Measurements from ENCODE around the gene MTG2.

Gene MTG2

GRCh38 chr20:62232194-62232593 lies 49.4 kb downstream of the MTG2 start:
- ATAC-seq = no peak
- TF ChIP-seq ZC3H10 (CRISPR knock-in tag; IDR thresholded peaks at IDR 0.05) (no peak), ZFP30 (CRISPR knock-in tag; IDR thresholded peaks at IDR 0.05) (no peak), TOX (CRISPR knock-in tag; IDR thresholded peaks at IDR 0.05; ENCODE audit: borderline replicate concordance) (no peak)

GRCh38 chr20:62232770-62233645 lies 50.2 kb downstream of the MTG2 start:
- ATAC-seq = no peak
- no peak for TF ChIP-seq BACH2 (CRISPR knock-in tag; IDR thresholded peaks at IDR 0.05; ENCODE audit: borderline replicate concordance)
- no peak for TF ChIP-seq TCF4 (CRISPR knock-in tag; IDR thresholded peaks at IDR 0.05; ENCODE audit: borderline replicate concordance)
- no peak for TF ChIP-seq GLIS3 (CRISPR knock-in tag; IDR thresholded peaks at IDR 0.05)
- no peak for TF ChIP-seq ESRRG (CRISPR knock-in tag; IDR thresholded peaks at IDR 0.05)
- TF ChIP-seq RARB (CRISPR knock-in tag; IDR thresholded peaks at IDR 0.05) = no peak
- no peak for TF ChIP-seq ZC3H10 (CRISPR knock-in tag; IDR thresholded peaks at IDR 0.05)
- TF ChIP-seq ISL1 (CRISPR knock-in tag; IDR thresholded peaks at IDR 0.05) = no peak
- TF ChIP-seq SNAI2 (CRISPR knock-in tag; IDR thresholded peaks at IDR 0.05) = no peak
- no peak for TF ChIP-seq POU6F1 (CRISPR knock-in tag; IDR thresholded peaks at IDR 0.05; ENCODE audit: borderline replicate concordance, low read depth)
- no peak for TF ChIP-seq ZFP3 (CRISPR knock-in tag; IDR thresholded peaks at IDR 0.05)
- TF ChIP-seq ARNTL (CRISPR knock-in tag; IDR thresholded peaks at IDR 0.05; ENCODE audit: borderline replicate concordance, low read depth) = no peak
- no peak for TF ChIP-seq ZNF8 (CRISPR knock-in tag; IDR thresholded peaks at IDR 0.05)

- no peak for TF ChIP-seq ZNF8 (CRISPR knock-in tag; IDR thresholded peaks at IDR 0.05)
- no peak for TF ChIP-seq ISL1 (CRISPR knock-in tag; IDR thresholded peaks at IDR 0.05)
- no peak for TF ChIP-seq ESRRG (CRISPR knock-in tag; IDR thresholded peaks at IDR 0.05)
- no peak for TF ChIP-seq ARNTL (CRISPR knock-in tag; IDR thresholded peaks at IDR 0.05; ENCODE audit: borderline replicate concordance, low read depth)
- TF ChIP-seq TOX (CRISPR knock-in tag; IDR thresholded peaks at IDR 0.05; ENCODE audit: borderline replicate concordance) = no peak
- no peak for TF ChIP-seq ZNF70 (CRISPR knock-in tag; IDR thresholded peaks at IDR 0.05)
- no peak for TF ChIP-seq ZFP3 (CRISPR knock-in tag; IDR thresholded peaks at IDR 0.05)
- TF ChIP-seq SNAI2 (CRISPR knock-in tag; IDR thresholded peaks at IDR 0.05) = no peak
- TF ChIP-seq PATZ1 (CRISPR knock-in tag; IDR thresholded peaks at IDR 0.05; ENCODE audit: borderline replicate concordance) = no peak
- TF ChIP-seq ZC3H10 (CRISPR knock-in tag; IDR thresholded peaks at IDR 0.05) = no peak
- TF ChIP-seq PPARA (CRISPR knock-in tag; IDR thresholded peaks at IDR 0.05; ENCODE audit: borderline replicate concordance) = no peak
- ATAC-seq = no peak
Observed at GRCh38 chr20:62233684-62234083, 50.9 kb downstream of the MTG2 start.

GRCh38 chr20:62234339-62234738 lies 51.5 kb downstream of the MTG2 start:
- TF ChIP-seq ZNF565 (CRISPR knock-in tag; conservative IDR thresholded peaks at IDR 0.05; ENCODE audit: low read depth) (no peak), ZFP3 (CRISPR knock-in tag; IDR thresholded peaks at IDR 0.05) (no peak)

GRCh38 chr20:62235001-62235776 lies 52.4 kb downstream of the MTG2 start:
- TF ChIP-seq ZNF8 (CRISPR knock-in tag; IDR thresholded peaks at IDR 0.05) = no peak
- TF ChIP-seq SNAI2 (CRISPR knock-in tag; IDR thresholded peaks at IDR 0.05) = no peak
- no peak for ATAC-seq

More at GRCh38 chr20:62234339-62234738, 51.5 kb downstream of the MTG2 start:
- no peak for ATAC-seq

- no peak for ATAC-seq
- no peak for TF ChIP-seq ESRRG (CRISPR knock-in tag; IDR thresholded peaks at IDR 0.05)
- TF ChIP-seq GLIS3 (CRISPR knock-in tag; IDR thresholded peaks at IDR 0.05) = no peak
- TF ChIP-seq RARB (CRISPR knock-in tag; IDR thresholded peaks at IDR 0.05) = no peak
- TF ChIP-seq SNAI2 (CRISPR knock-in tag; IDR thresholded peaks at IDR 0.05) = no peak
- no peak for TF ChIP-seq ZC3H10 (CRISPR knock-in tag; IDR thresholded peaks at IDR 0.05)
Observed at GRCh38 chr20:62235777-62236157, 52.9 kb downstream of the MTG2 start.
